Endothelial cell of umbilical vein (primary cell): ENCODE measurements around the gene FAM124B.

Source experiments
- EZH2 ChIP-seq: IDR thresholded peaks from 2 replicates; pipeline ENCODE4 v1.6.1; 2012; ENCODE audit warnings: borderline replicate concordance, low read depth, mild to moderate bottlenecking, moderate library complexity, low read length, inconsistent platforms; ENCODE audit not compliant: severe bottlenecking
- FOS ChIP-seq: IDR thresholded peaks from 2 replicates; pipeline ENCODE4 v1.6.1; 2011; ENCODE audit warnings: mild to moderate bottlenecking, low read length, moderate library complexity, borderline replicate concordance; ENCODE audit not compliant: insufficient read depth
- GATA2 ChIP-seq: IDR thresholded peaks from 2 replicates; pipeline ENCODE4 v1.7.0; 2011; ENCODE audit warnings: low read depth, mild to moderate bottlenecking, moderate library complexity, mixed read lengths, low read length; ENCODE audit not compliant: insufficient read length, insufficient read depth
- JUN ChIP-seq: IDR thresholded peaks from 2 replicates; pipeline ENCODE4 v1.6.1; 2011; ENCODE audit warnings: borderline replicate concordance, low read depth; ENCODE audit not compliant: insufficient read length, insufficient read depth
- MYC ChIP-seq: IDR thresholded peaks from one replicate; pipeline ENCODE4 v1.6.1; 2011; ENCODE audit warnings: mild to moderate bottlenecking, low read depth, low read length
- POLR2A ChIP-seq: IDR thresholded peaks from 2 replicates; pipeline ENCODE4 v1.6.1; 2012; ENCODE audit warnings: low read depth, mild to moderate bottlenecking, control low read depth, low read length
- POLR2AphosphoS5 ChIP-seq: IDR thresholded peaks from 2 replicates; pipeline ENCODE4 v1.6.1; 2012; ENCODE audit warnings: low read depth, mild to moderate bottlenecking, control low read depth, low read length, moderate library complexity; ENCODE audit not compliant: insufficient read depth
- TF ChIP-seq, protein P1 (sequence below), 2 donors: IDR thresholded peaks; 1 replicate in 1 of 2; 2 replicates in 1 of 2; pipeline ENCODE4 v1.5.1; 2011; ENCODE audit warnings: low read length in 2 of 2, mild to moderate bottlenecking in 2 of 2, moderate library complexity in 2 of 2, control low read depth in 1 of 2, inconsistent platforms in 1 of 2, low read depth in 1 of 2; ENCODE audit not compliant: insufficient read depth in 1 of 2; ENCODE audit errors: extremely low read depth in 1 of 2
- TF ChIP-seq, protein P2 (sequence below): IDR thresholded peaks from 2 replicates; pipeline ENCODE4 v1.6.1; 2011; ENCODE audit not compliant: insufficient read depth, insufficient read length

DNA sequence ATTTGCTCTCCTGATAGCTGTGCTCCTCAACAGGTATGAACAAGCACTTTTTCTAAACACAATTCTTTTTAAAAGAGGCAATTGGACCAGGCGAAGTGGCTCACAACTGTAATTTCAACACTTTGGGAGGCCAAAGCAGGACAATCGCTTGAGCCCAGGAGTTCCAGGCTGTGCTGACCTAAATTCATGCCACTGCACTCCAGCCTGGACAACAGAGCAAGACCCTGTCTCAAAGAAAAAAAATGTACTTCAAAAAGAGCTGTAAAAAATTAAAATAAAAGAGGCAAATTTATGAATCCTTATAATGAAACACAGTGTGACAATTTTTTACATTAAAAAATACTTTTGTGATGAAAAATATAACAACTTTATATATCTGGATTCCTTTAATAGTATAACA lies 1.8 kb upstream of the FAM124B start:
- TF ChIP-seq, protein P1, sequence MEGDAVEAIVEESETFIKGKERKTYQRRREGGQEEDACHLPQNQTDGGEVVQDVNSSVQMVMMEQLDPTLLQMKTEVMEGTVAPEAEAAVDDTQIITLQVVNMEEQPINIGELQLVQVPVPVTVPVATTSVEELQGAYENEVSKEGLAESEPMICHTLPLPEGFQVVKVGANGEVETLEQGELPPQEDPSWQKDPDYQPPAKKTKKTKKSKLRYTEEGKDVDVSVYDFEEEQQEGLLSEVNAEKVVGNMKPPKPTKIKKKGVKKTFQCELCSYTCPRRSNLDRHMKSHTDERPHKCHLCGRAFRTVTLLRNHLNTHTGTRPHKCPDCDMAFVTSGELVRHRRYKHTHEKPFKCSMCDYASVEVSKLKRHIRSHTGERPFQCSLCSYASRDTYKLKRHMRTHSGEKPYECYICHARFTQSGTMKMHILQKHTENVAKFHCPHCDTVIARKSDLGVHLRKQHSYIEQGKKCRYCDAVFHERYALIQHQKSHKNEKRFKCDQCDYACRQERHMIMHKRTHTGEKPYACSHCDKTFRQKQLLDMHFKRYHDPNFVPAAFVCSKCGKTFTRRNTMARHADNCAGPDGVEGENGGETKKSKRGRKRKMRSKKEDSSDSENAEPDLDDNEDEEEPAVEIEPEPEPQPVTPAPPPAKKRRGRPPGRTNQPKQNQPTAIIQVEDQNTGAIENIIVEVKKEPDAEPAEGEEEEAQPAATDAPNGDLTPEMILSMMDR (IDR thresholded peaks at IDR 0.05; ENCODE audit: extremely low read depth in 1 of 2, insufficient read depth in 1 of 2, low read depth in 1 of 2, low read length in 2 of 2) = no peak
- TF ChIP-seq POLR2A (no peak), EZH2 (no peak), MYC (no peak), GATA2 (no peak), POLR2AphosphoS5 (no peak), FOS (no peak), JUN (no peak)
- TF ChIP-seq, protein P2, sequence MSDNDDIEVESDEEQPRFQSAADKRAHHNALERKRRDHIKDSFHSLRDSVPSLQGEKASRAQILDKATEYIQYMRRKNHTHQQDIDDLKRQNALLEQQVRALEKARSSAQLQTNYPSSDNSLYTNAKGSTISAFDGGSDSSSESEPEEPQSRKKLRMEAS = no peak
